ENCODE results near the gene LUC7L.

The LUC7L gene

GRCh38 chr16:273547-274421 lies 44.5 kb upstream of the LUC7L start:
- Histone ChIP-seq H3K9me3 (no peaks in the 10 kb centered on the region), H3K27me3 (peaks cover 70% of the 10 kb centered on the region)
- TF ChIP-seq, protein P1, sequence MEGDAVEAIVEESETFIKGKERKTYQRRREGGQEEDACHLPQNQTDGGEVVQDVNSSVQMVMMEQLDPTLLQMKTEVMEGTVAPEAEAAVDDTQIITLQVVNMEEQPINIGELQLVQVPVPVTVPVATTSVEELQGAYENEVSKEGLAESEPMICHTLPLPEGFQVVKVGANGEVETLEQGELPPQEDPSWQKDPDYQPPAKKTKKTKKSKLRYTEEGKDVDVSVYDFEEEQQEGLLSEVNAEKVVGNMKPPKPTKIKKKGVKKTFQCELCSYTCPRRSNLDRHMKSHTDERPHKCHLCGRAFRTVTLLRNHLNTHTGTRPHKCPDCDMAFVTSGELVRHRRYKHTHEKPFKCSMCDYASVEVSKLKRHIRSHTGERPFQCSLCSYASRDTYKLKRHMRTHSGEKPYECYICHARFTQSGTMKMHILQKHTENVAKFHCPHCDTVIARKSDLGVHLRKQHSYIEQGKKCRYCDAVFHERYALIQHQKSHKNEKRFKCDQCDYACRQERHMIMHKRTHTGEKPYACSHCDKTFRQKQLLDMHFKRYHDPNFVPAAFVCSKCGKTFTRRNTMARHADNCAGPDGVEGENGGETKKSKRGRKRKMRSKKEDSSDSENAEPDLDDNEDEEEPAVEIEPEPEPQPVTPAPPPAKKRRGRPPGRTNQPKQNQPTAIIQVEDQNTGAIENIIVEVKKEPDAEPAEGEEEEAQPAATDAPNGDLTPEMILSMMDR (IDR thresholded peaks at IDR 0.05) = no peak

DNA sequence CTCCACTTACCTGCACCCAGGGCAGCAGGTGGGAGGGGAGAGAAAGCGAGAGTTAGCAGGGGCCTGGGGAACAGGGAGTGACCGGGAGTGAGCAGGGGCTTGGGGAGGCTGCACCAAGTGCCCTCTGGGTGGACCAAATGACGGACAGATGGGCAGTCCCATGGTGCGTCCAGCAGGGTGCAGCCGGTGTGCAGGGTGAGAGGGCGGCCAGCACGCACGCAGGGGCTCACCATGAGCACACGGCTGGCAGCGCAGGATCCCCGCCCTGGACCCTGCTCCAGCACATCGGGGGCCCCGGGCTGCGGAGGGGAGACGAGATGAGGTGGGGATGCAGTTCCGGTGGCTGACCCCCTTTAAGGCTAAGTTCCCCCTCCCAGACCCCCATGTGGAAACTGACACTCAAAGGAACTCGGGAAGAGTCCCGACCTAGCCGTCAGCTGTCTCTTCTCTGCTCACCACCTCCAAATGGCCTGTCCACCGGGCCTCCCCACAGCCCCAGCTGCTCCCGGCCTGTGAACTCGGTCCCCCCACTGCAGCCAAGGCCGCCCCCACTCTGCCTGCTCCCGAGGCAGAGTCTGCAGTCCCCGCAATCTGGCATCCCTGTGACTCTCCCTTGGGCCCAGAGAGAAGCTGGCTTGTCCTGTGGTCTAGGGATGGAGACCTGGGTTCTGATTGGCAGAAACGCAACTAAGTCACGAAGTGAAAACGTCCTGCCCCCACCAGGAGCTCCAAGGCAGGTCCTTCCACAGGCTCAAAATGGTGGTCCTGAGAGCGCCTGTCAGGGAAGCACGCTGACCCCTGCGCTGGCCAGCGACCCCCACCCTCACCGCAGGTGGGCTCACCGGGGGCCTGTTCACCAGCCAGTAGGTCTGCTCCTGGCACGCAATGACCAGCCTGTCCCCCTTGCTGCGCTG lies 43.6 kb upstream of the LUC7L start:
- no peaks in the 10 kb centered on the region for H3K36me3 ChIP-seq
- H3K9me3 ChIP-seq = no peaks in the 10 kb centered on the region
- H3K4me3 ChIP-seq (ENCODE audit: low read depth in 1 of 2, low read length in 1 of 2) = no peak overlapping the region
- peaks cover 61% of the 10 kb centered on the region for H3K27me3 ChIP-seq
- H3K4me1 ChIP-seq (ENCODE audit: control insufficient read depth in 1 of 2, insufficient read depth in 1 of 2, low read depth in 1 of 2, low read length in 1 of 2) = peaks cover 0 to 3% of the 10 kb centered on the region in 2 experiments
- no peak overlapping the region for H3K27ac ChIP-seq
- TF ChIP-seq, protein P1 (IDR thresholded peaks at IDR 0.05) = no peak

More at GRCh38 chr16:273547-274421, 44.5 kb upstream of the LUC7L start:
- Histone ChIP-seq H3K4me1 (ENCODE audit: control insufficient read depth in 1 of 2, insufficient read depth in 1 of 2, low read depth in 1 of 2, low read length in 1 of 2) (peaks cover 0 to 3% of the 10 kb centered on the region in 2 experiments), H3K4me3 (ENCODE audit: low read depth in 1 of 2, low read length in 1 of 2) (no peak overlapping the region), H3K27ac (no peak overlapping the region), H3K36me3 (no peaks in the 10 kb centered on the region)

DNA sequence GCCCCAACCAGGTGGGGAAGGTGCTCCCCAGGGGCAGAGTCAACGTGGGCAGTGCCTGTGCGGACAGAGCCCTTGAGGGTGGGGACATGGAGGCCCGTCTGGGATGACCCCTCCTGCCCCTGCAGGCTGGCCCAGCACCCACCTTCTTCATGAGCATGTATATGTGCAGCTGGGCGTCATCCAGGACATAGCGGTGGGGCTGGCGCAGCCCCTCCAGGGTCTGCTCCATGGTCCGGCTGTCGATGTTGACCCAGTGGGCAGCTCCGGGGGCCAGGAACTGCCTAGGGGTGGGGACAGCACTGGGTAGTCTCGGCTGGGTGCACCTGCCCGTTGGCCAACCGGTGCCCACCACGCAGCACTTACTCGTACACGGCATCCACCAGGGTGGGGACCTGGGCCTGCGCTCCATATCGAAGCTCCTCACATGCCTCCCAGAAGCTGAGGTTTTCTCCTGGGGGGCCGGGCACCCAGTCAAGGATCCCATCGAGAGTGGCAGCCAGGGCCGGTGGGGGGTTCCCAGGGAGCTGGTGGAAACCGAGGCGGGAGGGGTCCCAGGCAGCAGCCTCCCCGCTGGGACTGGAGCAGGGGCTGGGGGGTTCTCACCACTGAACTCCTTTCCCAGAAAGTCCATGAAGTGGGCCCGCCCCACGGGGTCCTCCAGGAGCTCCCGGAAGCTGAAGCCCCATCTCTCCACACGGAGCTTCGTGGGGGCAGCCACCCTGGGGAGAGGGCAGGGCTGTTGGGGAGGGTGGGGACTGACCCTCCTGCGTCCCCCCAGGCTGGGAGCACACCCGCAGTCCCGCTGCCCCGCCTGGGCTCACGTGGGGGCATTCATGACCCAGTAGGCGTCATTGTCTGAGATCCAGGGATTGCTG lies 41.4 kb upstream of the LUC7L start:
- H3K4me1 ChIP-seq (ENCODE audit: control insufficient read depth in 1 of 2, insufficient read depth in 1 of 2, low read depth in 1 of 2, low read length in 1 of 2) = peaks cover 0 to 3% of the 10 kb centered on the region in 2 experiments
- H3K27ac ChIP-seq = no peak overlapping the region
- peaks cover 4% of the 10 kb centered on the region for H3K36me3 ChIP-seq
- no peaks in the 10 kb centered on the region for H3K9me3 ChIP-seq
- H3K4me3 ChIP-seq (ENCODE audit: low read depth in 1 of 2, low read length in 1 of 2) = no peak overlapping the region
- peaks cover 38% of the 10 kb centered on the region for H3K27me3 ChIP-seq
- TF ChIP-seq, protein P1 (IDR thresholded peaks at IDR 0.05) = no peak

DNA sequence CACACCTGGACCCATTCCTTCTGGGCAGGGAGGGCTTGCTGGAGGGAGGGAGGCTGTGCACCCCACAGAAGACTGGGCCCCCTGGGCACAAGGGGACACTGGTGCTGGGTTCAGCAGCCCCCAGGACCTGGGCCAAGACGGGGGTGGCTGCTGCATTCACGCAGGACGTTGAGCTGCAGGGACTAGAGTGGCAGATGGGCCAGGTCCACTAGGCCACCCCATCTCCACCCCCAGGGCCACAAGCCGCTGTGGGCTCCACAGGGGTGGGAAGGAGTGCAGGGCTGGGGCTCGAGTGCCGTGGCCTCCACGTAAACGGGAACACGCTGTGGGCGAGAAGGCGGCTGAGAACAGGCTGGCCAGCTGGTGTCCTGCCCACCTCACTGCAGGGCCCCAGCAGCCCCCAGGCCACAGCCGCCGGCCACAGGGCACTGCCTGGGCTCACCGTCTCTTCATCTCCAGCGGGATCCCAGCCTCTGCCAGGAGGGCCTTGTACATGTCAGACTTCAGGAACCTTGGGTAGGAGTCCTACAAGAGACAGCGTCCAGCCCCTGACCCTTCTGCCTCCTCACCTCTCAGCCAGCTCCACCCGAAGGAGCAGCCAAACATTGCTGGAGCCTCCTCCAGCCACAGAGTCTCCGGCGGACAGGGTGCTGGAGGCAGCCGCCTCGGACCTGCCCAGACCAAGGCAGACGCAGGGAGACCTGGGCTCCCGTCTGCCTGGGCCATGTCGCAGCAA lies 40.0 kb upstream of the LUC7L start:
- Histone ChIP-seq H3K27me3 (peaks cover 24% of the 10 kb centered on the region), H3K4me1 (ENCODE audit: control insufficient read depth in 1 of 2, insufficient read depth in 1 of 2, low read depth in 1 of 2, low read length in 1 of 2) (no peaks in the 10 kb centered on the region), H3K27ac (no peak overlapping the region), H3K36me3 (peaks cover 18% of the 10 kb centered on the region), H3K4me3 (ENCODE audit: low read depth in 1 of 2, low read length in 1 of 2) (no peak overlapping the region), H3K9me3 (no peaks in the 10 kb centered on the region)
- TF ChIP-seq, protein P1 (IDR thresholded peaks at IDR 0.05) = no peak

Data from neutrophil (primary cell).